Peyer's patch (tissue), 4 donors: Measurements from ENCODE around the gene PTPN6.

Source experiments
- POLR2A ChIP-seq, 2 donors: fragments of 450-650 bp; IDR thresholded peaks; one replicate each; pipeline ENCODE4 v1.5.1; 2017; ENCODE audit warnings: antibody characterized with exemption in 2 of 2, mild to moderate bottlenecking in 2 of 2, moderate library complexity in 2 of 2
- TF ChIP-seq, protein P1 (sequence below), 6 experiments: fragments of 450-650 bp in 4 of 6; fragments of 200-600 bp in 2 of 6; sonication (generic) in 1 of 6; IDR thresholded peaks; one replicate each; pipeline ENCODE4 v1.5.1; 2017 to 2019; ENCODE audit warnings: antibody characterized with exemption in 6 of 6, mild to moderate bottlenecking in 3 of 6, moderate library complexity in 1 of 6

DNA sequence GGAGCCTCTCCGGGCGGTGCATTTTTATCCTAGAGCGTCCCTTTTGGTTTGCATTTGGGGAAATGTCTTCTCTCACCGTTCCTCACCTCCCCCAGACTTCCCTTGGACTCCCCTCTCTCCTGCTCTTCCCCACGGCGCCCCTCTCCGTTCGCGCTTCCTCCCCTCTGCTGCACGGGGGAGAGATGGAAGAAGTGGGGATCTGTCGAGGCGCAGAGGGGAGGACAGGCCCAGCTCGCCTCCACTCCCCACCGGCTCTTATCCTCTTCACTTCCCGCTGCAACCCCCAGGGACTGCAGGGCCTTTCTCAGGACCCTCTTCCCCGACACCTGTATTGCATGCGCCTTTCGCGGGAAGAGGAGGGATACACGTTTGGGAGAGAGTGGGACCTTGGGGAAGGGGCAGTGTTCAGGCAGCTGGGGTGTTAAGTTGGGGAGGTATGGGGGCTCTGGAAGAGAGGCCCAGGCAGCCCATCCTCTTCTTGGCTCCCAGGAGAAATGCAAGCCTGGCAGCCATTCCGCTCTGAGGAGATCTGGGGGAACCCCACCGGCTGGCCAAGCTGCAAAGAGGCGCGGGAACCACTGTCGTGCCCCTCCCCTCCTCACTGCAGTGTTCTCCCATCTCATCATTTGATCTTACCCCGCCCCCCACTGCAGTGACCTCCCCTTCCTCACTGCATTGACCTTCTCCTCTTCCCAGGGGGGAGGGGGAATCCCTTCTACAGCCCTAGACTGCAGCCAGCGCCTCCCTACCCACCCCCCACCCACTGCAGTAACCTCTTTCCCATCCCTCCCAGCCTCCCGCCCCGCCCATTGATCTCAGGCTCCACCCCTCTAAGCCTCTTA is 36.0 kb upstream of the PTPN6 start:
- TF ChIP-seq, protein P1, sequence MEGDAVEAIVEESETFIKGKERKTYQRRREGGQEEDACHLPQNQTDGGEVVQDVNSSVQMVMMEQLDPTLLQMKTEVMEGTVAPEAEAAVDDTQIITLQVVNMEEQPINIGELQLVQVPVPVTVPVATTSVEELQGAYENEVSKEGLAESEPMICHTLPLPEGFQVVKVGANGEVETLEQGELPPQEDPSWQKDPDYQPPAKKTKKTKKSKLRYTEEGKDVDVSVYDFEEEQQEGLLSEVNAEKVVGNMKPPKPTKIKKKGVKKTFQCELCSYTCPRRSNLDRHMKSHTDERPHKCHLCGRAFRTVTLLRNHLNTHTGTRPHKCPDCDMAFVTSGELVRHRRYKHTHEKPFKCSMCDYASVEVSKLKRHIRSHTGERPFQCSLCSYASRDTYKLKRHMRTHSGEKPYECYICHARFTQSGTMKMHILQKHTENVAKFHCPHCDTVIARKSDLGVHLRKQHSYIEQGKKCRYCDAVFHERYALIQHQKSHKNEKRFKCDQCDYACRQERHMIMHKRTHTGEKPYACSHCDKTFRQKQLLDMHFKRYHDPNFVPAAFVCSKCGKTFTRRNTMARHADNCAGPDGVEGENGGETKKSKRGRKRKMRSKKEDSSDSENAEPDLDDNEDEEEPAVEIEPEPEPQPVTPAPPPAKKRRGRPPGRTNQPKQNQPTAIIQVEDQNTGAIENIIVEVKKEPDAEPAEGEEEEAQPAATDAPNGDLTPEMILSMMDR (IDR thresholded peaks at IDR 0.05): no peak
- no peak for TF ChIP-seq POLR2A (IDR thresholded peaks at IDR 0.05)
